HepG2 (cell line): ENCODE measurements around the gene VAMP4. TPM values are rescaled to one million over a fixed set of nuclear protein-coding genes. Genes with fewer than 3 reads are reported as not detected.

Source experiments
- BATF2 ChIP-seq: sonication (generic); formaldehyde crosslinking; IDR thresholded peaks from 2 replicates; pipeline ENCODE4 v1.8.0; 2022; ENCODE audit warnings: mild to moderate bottlenecking, missing genetic modification reagents, moderate library complexity
- CBX5 ChIP-seq: sonication (generic); formaldehyde crosslinking; IDR thresholded peaks from 2 replicates; pipeline ENCODE4 v1.4.0; 2020; ENCODE audit warnings: missing genetic modification reagents, borderline replicate concordance
- ELF1 ChIP-seq: sonication (generic); formaldehyde crosslinking; IDR thresholded peaks from 2 replicates; pipeline ENCODE4 v1.4.0; 2020; ENCODE audit warnings: missing genetic modification reagents
- KAT8 ChIP-seq: IDR thresholded peaks from 2 replicates; pipeline ENCODE4 v1.6.1; 2016; ENCODE audit warnings: missing genetic modification reagents, missing compliant biosample characterization
- KLF6 ChIP-seq: IDR thresholded peaks from 2 replicates; pipeline ENCODE4 v1.8.0; 2016; ENCODE audit warnings: missing biosample characterization, missing genetic modification reagents
- LBX2 ChIP-seq: sonication (generic); formaldehyde crosslinking; IDR thresholded peaks from 2 replicates; pipeline ENCODE4 v1.5.0; 2020; ENCODE audit warnings: missing genetic modification reagents, mild to moderate bottlenecking, borderline replicate concordance
- NCOA2 ChIP-seq: sonication (generic); formaldehyde crosslinking; IDR thresholded peaks from 2 replicates; pipeline ENCODE4 v1.8.0; 2022; ENCODE audit warnings: inconsistent platforms
- PHF8 ChIP-seq: sonication (generic); formaldehyde crosslinking; IDR thresholded peaks from 2 replicates; pipeline ENCODE4 v1.5.0; 2020; ENCODE audit warnings: missing genetic modification reagents
- POLR2A ChIP-seq, 2 experiments: IDR thresholded peaks; 2 replicates each; pipeline ENCODE4 v1.6.1; 2011; ENCODE audit warnings: low read depth in 2 of 2, low read length in 2 of 2, mild to moderate bottlenecking in 1 of 2, moderate library complexity in 1 of 2; ENCODE audit not compliant: insufficient read depth in 1 of 2
- PRPF4 ChIP-seq: fragments of 200-400 bp; formaldehyde crosslinking; IDR thresholded peaks from 2 replicates; pipeline ENCODE4 v1.6.1; 2016; ENCODE audit warnings: low read length, low read depth; ENCODE audit not compliant: poor library complexity, severe bottlenecking
- SATB2 ChIP-seq: sonication (generic); formaldehyde crosslinking; IDR thresholded peaks from 2 replicates; pipeline ENCODE4 v1.5.0; 2020; ENCODE audit warnings: missing genetic modification reagents
- TBP ChIP-seq: sonication (generic); formaldehyde crosslinking; IDR thresholded peaks from 2 replicates; pipeline ENCODE4 v1.5.0; 2020; ENCODE audit warnings: missing genetic modification reagents
- TGIF2 ChIP-seq: IDR thresholded peaks from 2 replicates; pipeline ENCODE4 v1.6.1; 2016; ENCODE audit warnings: control low read depth, missing compliant biosample characterization
- YEATS2 ChIP-seq: sonication (generic); formaldehyde crosslinking; IDR thresholded peaks from 2 replicates; pipeline ENCODE4 v1.4.0; 2020; ENCODE audit warnings: missing genetic modification reagents, borderline replicate concordance
- YY1 ChIP-seq: IDR thresholded peaks from 2 replicates; pipeline ENCODE4 v1.6.1; 2011; ENCODE audit warnings: low read length, low read depth, moderate library complexity, mild to moderate bottlenecking; ENCODE audit not compliant: insufficient read depth, insufficient replicate concordance
- ZNF34 ChIP-seq: sonication (generic); formaldehyde crosslinking; IDR thresholded peaks from 2 replicates; pipeline ENCODE4 v1.4.0; 2020; ENCODE audit warnings: mild to moderate bottlenecking, missing genetic modification reagents, borderline replicate concordance
- ZNF407 ChIP-seq: sonication (generic); formaldehyde crosslinking; IDR thresholded peaks from one replicate; pipeline ENCODE4 v1.5.1; 2020; ENCODE audit warnings: mild to moderate bottlenecking, missing genetic modification reagents; ENCODE audit errors: not compliant biosample characterization
- ZNF556 ChIP-seq: sonication (generic); formaldehyde crosslinking; IDR thresholded peaks from 2 replicates; pipeline ENCODE4 v1.4.0; 2020; ENCODE audit warnings: mild to moderate bottlenecking, missing genetic modification reagents, borderline replicate concordance
- ZNF572 ChIP-seq: sonication (generic); formaldehyde crosslinking; IDR thresholded peaks from 2 replicates; pipeline ENCODE4 v1.5.1; 2020; ENCODE audit warnings: mild to moderate bottlenecking, missing genetic modification reagents
- polyA plus RNA-seq, 8 experiments: library from polyadenylated mRNA; depleted of rRNA in 3 of 8; stranded (reverse) in 7 of 8; unstranded in 1 of 8; fragments of >200 nt; fragmentation: Illumina TruSeq in 4 of 8; extraction: Trizol in 4 of 8; gene quantifications; 2 replicates each; pipeline versions ENCODE4 v1.2.1 to v1.2.3, GENCODE V29; 2011 to 2016; ENCODE audit warnings: low read depth in 4 of 8, missing spikeins in 1 of 8, mixed read lengths in 1 of 8; ENCODE audit not compliant: insufficient read depth in 1 of 8
- total RNA-seq, 5 experiments: library from RNA; depleted of rRNA; stranded (reverse); fragments of >200 nt; fragmentation: Illumina TruSeq; extraction: Trizol; gene quantifications; 2 replicates each; pipeline ENCODE4 v1.2.3, GENCODE V29; 2016; ENCODE audit warnings: low read depth in 1 of 5

VAMP4 gene
- total and polyA plus RNA-seq, 2 of the 13 experiments (the other 11 are each of a cell fraction or from before 2014, with no cell fraction given) = 1.4 to 2.0 TPM

- TF ChIP-seq ZNF407 (CRISPR knock-in tag) = no peak
- peak; percentile 67 to 73 for TF ChIP-seq POLR2A (IDR thresholded peaks at IDR 0.05; ENCODE audit: insufficient read depth in 1 of 2, low read depth in 2 of 2, low read length in 2 of 2)
- 0 out of 2 replicates have a peak, but pooled peaks have one; percentile 15 for TF ChIP-seq ZNF556 (CRISPR knock-in tag)
- no peak; the same call in 1 of the 2 replicates for TF ChIP-seq TGIF2 (CRISPR knock-in tag)
- no peak for TF ChIP-seq PRPF4
- TF ChIP-seq SATB2 (CRISPR knock-in tag) = no peak
- TF ChIP-seq ELF1 = peak; percentile 96
- TF ChIP-seq YY1 = peak; percentile 24
- TF ChIP-seq KAT8 = peak; percentile 96
- peak; percentile 81 for TF ChIP-seq PHF8
- TF ChIP-seq LBX2 (CRISPR knock-in tag) = no peak
- TF ChIP-seq CBX5 (CRISPR knock-in tag) = peak; percentile 66; the same call in 1 of the 2 replicates
- TF ChIP-seq NCOA2 (CRISPR knock-in tag) = peak; percentile 13; the same call in 1 of the 2 replicates
- no peak for TF ChIP-seq TBP (CRISPR knock-in tag)
- TF ChIP-seq KLF6 (CRISPR knock-in tag) = 0 out of 2 replicates have a peak, but pooled peaks have one; percentile 37
- TF ChIP-seq ZNF572 (CRISPR knock-in tag) = 0 out of 2 replicates have a peak, but pooled peaks have one; percentile 22
- 0 out of 2 replicates have a peak, but pooled peaks have one; percentile 34 for TF ChIP-seq BATF2
- TF ChIP-seq YEATS2 (CRISPR knock-in tag) = peak; percentile 91; the same call in 1 of the 2 replicates
- no peak; the same call in 1 of the 2 replicates for TF ChIP-seq ZNF34 (CRISPR knock-in tag)
These were observed 39.5 kb upstream of the VAMP4 start, which contains the start of gene METTL13 (continued) for GRCh38 chr1:171781176-171781875.
